ENCODE results near the gene DMD.
A peak's percentile ranks its signal among the peaks of the same experiment; 100 is the strongest.
"Not testable (repeated sequence)": the region's sequence is repeated elsewhere in the genome, so short reads cannot be mapped to it uniquely, and the experiment has no call there.

Gene DMD

DNA sequence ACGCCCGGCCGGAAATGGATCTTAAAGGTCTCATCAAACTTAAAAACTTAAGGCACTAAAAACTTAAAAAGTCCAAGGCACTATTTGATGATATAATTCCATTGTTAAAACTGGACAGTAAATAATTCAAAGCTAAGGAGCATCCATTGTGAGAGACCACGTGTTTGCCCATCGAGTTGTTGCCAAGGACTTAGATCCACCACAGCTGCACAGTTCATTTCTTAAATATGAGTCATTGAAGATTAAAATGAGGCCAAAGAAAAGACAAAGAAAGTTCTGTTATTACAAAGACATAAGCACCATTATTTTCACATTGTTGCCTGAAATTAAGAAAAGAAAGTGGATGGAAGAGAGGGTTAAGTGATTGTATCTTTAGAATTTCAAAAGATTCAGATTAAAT lies 1728.0 kb downstream of the DMD start:
- TF ChIP-seq, protein P1, sequence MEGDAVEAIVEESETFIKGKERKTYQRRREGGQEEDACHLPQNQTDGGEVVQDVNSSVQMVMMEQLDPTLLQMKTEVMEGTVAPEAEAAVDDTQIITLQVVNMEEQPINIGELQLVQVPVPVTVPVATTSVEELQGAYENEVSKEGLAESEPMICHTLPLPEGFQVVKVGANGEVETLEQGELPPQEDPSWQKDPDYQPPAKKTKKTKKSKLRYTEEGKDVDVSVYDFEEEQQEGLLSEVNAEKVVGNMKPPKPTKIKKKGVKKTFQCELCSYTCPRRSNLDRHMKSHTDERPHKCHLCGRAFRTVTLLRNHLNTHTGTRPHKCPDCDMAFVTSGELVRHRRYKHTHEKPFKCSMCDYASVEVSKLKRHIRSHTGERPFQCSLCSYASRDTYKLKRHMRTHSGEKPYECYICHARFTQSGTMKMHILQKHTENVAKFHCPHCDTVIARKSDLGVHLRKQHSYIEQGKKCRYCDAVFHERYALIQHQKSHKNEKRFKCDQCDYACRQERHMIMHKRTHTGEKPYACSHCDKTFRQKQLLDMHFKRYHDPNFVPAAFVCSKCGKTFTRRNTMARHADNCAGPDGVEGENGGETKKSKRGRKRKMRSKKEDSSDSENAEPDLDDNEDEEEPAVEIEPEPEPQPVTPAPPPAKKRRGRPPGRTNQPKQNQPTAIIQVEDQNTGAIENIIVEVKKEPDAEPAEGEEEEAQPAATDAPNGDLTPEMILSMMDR (conservative IDR thresholded peaks at IDR 0.05; ENCODE audit: low read depth, low read length) = no peak
- DNase-seq (ENCODE audit: low read depth) = peak; percentile 83
- H3K4me3 ChIP-seq (ENCODE audit: low read depth, low read length) = no peak overlapping the region

DNA sequence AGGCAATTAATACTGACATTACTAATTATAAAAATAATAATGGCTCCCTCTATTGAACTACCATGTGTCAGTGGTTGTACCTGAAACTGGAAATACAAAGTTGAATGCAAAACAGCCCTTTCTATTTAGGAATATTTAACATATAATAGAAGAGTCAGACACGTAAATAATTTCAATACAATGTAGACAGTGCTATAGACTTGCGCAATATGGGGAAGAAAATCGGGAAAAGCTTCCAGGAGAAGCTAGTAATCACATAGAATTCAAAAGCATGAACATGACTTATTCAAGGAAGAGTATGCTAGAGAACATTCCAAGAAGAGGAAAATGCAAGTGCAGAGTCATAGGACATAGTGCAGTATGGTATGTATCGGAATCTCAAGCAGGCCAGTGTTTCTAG lies 1730.7 kb downstream of the DMD start:
- DNase-seq (ENCODE audit: low read depth) = no peak
- H3K4me3 ChIP-seq (ENCODE audit: low read depth, low read length) = no peak overlapping the region
- TF ChIP-seq, protein P1 (conservative IDR thresholded peaks at IDR 0.05; ENCODE audit: low read depth, low read length) = no peak

DNA sequence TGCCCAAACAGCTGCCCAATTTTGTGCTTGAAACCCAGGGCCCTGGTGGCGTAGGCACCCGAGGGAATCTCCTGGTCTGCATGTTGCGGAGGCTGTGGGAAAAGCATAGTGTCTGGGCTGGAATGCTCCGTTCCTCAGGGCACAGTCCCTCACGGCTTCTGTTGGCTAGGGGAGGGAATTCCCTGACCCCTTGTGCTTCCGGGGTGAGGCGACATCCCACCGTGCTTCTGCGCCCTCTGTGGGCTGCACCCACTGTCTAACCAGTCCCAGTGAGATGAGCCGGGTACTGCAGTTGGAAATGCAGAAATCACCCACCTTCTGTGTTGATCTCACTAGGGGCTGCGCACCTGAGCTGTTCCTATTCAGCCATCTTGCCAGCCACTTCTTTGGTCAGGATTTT lies 1740.1 kb downstream of the DMD start:
- no peak for DNase-seq (ENCODE audit: low read depth)
- no peak overlapping the region for H3K4me3 ChIP-seq (ENCODE audit: low read depth, low read length)
- TF ChIP-seq, protein P1 (conservative IDR thresholded peaks at IDR 0.05; ENCODE audit: low read depth, low read length) = no peak

DNA sequence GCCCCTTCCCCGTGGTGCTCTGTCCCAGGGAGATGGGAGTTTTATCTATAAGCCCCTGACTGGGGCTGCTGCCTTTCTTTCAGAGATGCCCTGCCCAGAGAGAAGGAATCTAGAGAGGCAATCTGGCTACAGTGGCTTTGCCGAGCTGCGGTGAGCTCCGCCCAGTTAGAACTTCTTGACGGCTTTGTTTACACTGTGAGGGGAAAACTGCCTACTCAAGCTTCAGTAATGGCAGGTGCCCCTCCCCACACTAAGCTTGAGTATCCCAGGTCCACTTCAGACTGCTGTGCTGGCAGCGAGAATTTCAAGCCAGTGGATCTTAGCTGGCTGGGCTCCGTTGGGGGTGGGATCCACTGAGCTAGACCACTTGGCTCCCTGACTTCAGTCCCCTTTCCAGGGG lies 1740.6 kb downstream of the DMD start:
- H3K4me3 ChIP-seq (ENCODE audit: low read depth, low read length); DNase-seq (ENCODE audit: low read depth): not testable (repeated sequence)

DNA sequence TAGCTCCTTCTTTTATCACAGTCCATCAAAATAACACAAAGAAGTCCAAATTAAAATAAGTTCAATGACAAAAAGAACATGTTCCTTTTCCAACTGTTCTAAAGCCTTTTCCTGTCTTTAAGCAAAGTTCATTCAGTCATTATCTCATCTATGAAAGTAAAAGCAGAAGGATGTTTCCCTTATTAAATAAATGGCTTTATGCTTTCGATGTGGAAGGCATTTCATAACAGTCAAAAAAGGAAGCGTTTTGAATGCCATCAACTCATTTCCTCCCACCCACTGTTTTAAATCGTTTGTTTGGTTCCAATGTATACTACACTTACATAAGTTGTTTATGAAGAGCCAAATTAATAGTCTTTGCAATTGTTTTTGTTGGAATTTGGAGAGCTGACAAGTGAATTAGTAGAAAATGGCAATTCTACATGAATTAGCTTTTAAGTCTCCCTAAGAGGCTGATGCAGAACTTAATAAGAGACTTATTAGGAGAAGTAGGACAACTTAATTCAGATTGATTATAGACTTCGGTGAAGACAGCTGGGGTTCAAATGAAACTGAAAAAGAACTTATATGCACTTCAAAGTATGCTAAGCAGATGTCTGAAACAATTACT lies 1746.9 kb downstream of the DMD start:
- peak; percentile 5 for DNase-seq (ENCODE audit: low read depth)
- H3K4me3 ChIP-seq (ENCODE audit: low read depth, low read length) = no peak overlapping the region
- TF ChIP-seq, protein P1 (conservative IDR thresholded peaks at IDR 0.05; ENCODE audit: low read depth, low read length) = no peak

DNA sequence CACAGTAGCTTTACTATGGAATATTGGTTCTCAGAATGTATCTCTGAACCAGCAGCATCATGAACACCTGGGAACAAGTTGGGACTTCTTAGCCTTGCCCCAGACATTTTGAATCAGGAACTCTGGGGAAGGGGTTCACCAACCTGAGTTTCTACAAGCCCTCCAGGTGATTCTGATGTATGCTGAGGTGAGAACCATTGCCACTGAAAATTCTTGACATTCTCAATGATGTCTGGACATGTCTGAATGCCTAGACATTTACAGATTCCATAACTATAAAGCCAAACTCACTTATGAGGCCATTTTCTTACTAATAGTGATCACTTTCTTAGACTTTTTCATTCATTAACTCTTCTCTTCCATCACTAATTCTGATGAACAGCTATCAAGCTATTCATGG lies 1750.1 kb downstream of the DMD start:
- H3K4me3 ChIP-seq (ENCODE audit: low read depth, low read length) = no peak overlapping the region
- TF ChIP-seq, protein P1 (conservative IDR thresholded peaks at IDR 0.05; ENCODE audit: low read depth, low read length) = no peak
- no peak for DNase-seq (ENCODE audit: low read depth)

DNA sequence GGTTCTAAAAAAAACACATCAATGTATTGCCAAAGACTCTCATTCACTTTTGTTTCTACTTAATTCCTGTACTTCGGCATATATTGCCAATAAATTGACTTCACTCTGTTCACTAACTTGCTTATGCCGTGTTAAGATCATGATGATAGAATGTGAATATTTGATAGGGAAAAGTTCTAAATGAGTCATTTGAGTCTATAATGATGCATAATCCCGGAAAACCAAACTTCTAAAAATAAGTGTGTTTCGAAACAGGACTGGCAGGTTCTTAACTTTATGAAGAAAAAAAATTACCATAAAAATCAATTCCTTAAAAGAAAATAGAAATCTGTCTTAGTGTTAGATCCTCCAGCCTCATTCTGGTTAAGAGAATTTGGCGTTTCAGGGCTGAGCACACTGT lies 1752.0 kb downstream of the DMD start:
- no peak overlapping the region for H3K4me3 ChIP-seq (ENCODE audit: low read depth, low read length)
- TF ChIP-seq, protein P1 (conservative IDR thresholded peaks at IDR 0.05; ENCODE audit: low read depth, low read length) = no peak
- DNase-seq (ENCODE audit: low read depth) = peak; percentile 42
